ENCODE data around the gene PRRT1B.
"Not testable (repeated sequence)": the region's sequence is repeated elsewhere in the genome, so short reads cannot be mapped to it uniquely, and the experiment has no call there.

PRRT1B gene

GRCh38 chr9:131550465-131550864 is 5.1 kb downstream of the PRRT1B start:
- DNase-seq (ENCODE audit: low read depth) = not testable (repeated sequence)

- DNase-seq (ENCODE audit: low read depth) = no peak
These were observed 6.7 kb downstream of the PRRT1B start for GRCh38 chr9:131552030-131552429.

- no peak for DNase-seq (ENCODE audit: low read depth)
These were observed 8.9 kb downstream of the PRRT1B start for GRCh38 chr9:131554087-131554842.

- DNase-seq (ENCODE audit: low read depth) = no peak
These were observed 9.6 kb downstream of the PRRT1B start for GRCh38 chr9:131554843-131555351.

GRCh38 chr9:131555841-131556673 is 10.7 kb downstream of the PRRT1B start:
- DNase-seq (ENCODE audit: low read depth) = no peak

GRCh38 chr9:131557855-131558548 is 12.7 kb downstream of the PRRT1B start:
- no peak for DNase-seq (ENCODE audit: low read depth)

- DNase-seq (ENCODE audit: low read depth) = peak; percentile 16
These were observed 14.2 kb downstream of the PRRT1B start for GRCh38 chr9:131559421-131560000.

- DNase-seq (ENCODE audit: low read depth) = peak; percentile 34
These were observed 17.0 kb downstream of the PRRT1B start for GRCh38 chr9:131562032-131562959.

GRCh38 chr9:131565369-131565768 is 20.0 kb downstream of the PRRT1B start:
- no peak for DNase-seq (ENCODE audit: low read depth)

- no peak for DNase-seq (ENCODE audit: low read depth)
These were observed 20.8 kb downstream of the PRRT1B start for GRCh38 chr9:131566158-131566557.

- no peak for DNase-seq (ENCODE audit: low read depth)
These were observed 22.6 kb downstream of the PRRT1B start for GRCh38 chr9:131567910-131568309.

GRCh38 chr9:131574730-131575640 is 29.7 kb downstream of the PRRT1B start:
- DNase-seq (ENCODE audit: low read depth) = no peak

GRCh38 chr9:131575946-131576853 is 30.9 kb downstream of the PRRT1B start:
- DNase-seq (ENCODE audit: low read depth) = no peak

- DNase-seq (ENCODE audit: low read depth) = no peak
These were observed 32.0 kb downstream of the PRRT1B start for GRCh38 chr9:131577005-131578000.

GRCh38 chr9:131578021-131578420 is 32.7 kb downstream of the PRRT1B start:
- DNase-seq (ENCODE audit: low read depth) = no peak

GRCh38 chr9:131578731-131579504 is 33.6 kb downstream of the PRRT1B start:
- no peak for DNase-seq (ENCODE audit: low read depth)

- DNase-seq (ENCODE audit: low read depth) = no peak
These were observed 34.5 kb downstream of the PRRT1B start for GRCh38 chr9:131579789-131580211.

All from ELR (cell line).